K562 (cell line): Measurements from ENCODE around the gene CSAD. TPM values are rescaled to one million over a fixed set of nuclear protein-coding genes. Genes with fewer than 3 reads are reported as not detected.

Source experiments
- BCLAF1 ChIP-seq, 2 experiments: fragments of 450-650 bp in 1 of 2; IDR thresholded peaks; 2 replicates each; pipeline ENCODE4 v1.6.1; 2011 to 2017; ENCODE audit warnings: low read depth in 2 of 2, antibody characterized with exemption in 1 of 2, borderline replicate concordance in 1 of 2, low read length in 1 of 2, mild to moderate bottlenecking in 1 of 2, mixed read lengths in 1 of 2; ENCODE audit not compliant: control insufficient read depth in 1 of 2
- EP300 ChIP-seq: IDR thresholded peaks from 2 replicates; pipeline ENCODE4 v1.6.1; 2012; ENCODE audit warnings: low read length, improper control_type of control experiment
- ESRRA ChIP-seq: fragments of 450-650 bp; IDR thresholded peaks from 2 replicates; pipeline ENCODE4 v1.6.1; 2014; ENCODE audit warnings: low read depth, mild to moderate bottlenecking, moderate library complexity, borderline replicate concordance
- FOSL1 ChIP-seq: fragments of 200-800 bp; sonication (Bioruptor generic); conservative IDR thresholded peaks from 2 replicates; pipeline ENCODE4 v1.6.1; 2016; ENCODE audit warnings: missing genetic modification characterization, missing compliant biosample characterization
- KLF16 ChIP-seq: IDR thresholded peaks from 2 replicates; pipeline ENCODE4 v1.6.1; 2016; ENCODE audit warnings: antibody characterized with exemption
- MAFK ChIP-seq: IDR thresholded peaks from 2 replicates; pipeline ENCODE4 v1.6.1; 2011; ENCODE audit warnings: low read length, improper control_type of control experiment
- MIER1 ChIP-seq: fragments of 450-650 bp; IDR thresholded peaks from 2 replicates; pipeline ENCODE4 v1.6.1; 2016; ENCODE audit warnings: antibody characterized with exemption, mild to moderate bottlenecking, low read depth
- NBN ChIP-seq: fragments of 450-650 bp; IDR thresholded peaks from 2 replicates; pipeline ENCODE4 v1.6.1; 2016; ENCODE audit warnings: low read depth, mild to moderate bottlenecking
- NFIC ChIP-seq: fragments of 450-650 bp; IDR thresholded peaks from 2 replicates; pipeline ENCODE4 v1.6.1; 2017; ENCODE audit warnings: mild to moderate bottlenecking, inconsistent platforms
- NKRF ChIP-seq: fragments of 450-650 bp; IDR thresholded peaks from 2 replicates; pipeline ENCODE4 v1.6.1; 2016; ENCODE audit warnings: borderline replicate concordance
- RAD51 ChIP-seq: fragments of 450-650 bp; IDR thresholded peaks from 2 replicates; pipeline ENCODE4 v1.7.1; 2016; ENCODE audit warnings: low read depth, mild to moderate bottlenecking, borderline replicate concordance
- RFX1 ChIP-seq: fragments of 450-650 bp; IDR thresholded peaks from 2 replicates; pipeline ENCODE4 v1.6.1; 2016; ENCODE audit warnings: mild to moderate bottlenecking, moderate library complexity
- SMARCE1 ChIP-seq: fragments of 450-650 bp; IDR thresholded peaks from 2 replicates; pipeline ENCODE4 v1.7.1; 2016; ENCODE audit warnings: mild to moderate bottlenecking
- TCF3 ChIP-seq: sonication (generic); formaldehyde crosslinking; IDR thresholded peaks from 2 replicates; pipeline ENCODE4 v1.4.0; 2020; ENCODE audit warnings: mild to moderate bottlenecking, missing genetic modification reagents
- ZNF609 ChIP-seq: sonication (generic); formaldehyde crosslinking; IDR thresholded peaks from 2 replicates; pipeline ENCODE4 v1.8.1; 2023; ENCODE audit warnings: missing genetic modification reagents, mild to moderate bottlenecking, borderline replicate concordance
- ZNF79 ChIP-seq: fragments of 250-450 bp; sonication (Bioruptor Pico); IDR thresholded peaks from 2 replicates; pipeline ENCODE4 v1.4.0; 2020; ENCODE audit warnings: low read depth, mild to moderate bottlenecking, moderate library complexity
- polyA plus RNA-seq, 8 experiments: library from polyadenylated mRNA; depleted of rRNA in 4 of 8; stranded (reverse) in 5 of 8; unstranded in 3 of 8; fragments of >200 nt; fragmentation: Nextera tagmentation in 2 of 8; fragmentation: Illumina TruSeq in 1 of 8; extraction: Ambion mirVana in 2 of 8; extraction: Trizol in 1 of 8; gene quantifications; 2 replicates each; pipeline versions ENCODE4 v1.2.1 to v1.2.3, GENCODE V29; 2011 to 2014; ENCODE audit warnings: inconsistent platforms in 1 of 8, missing spikeins in 1 of 8
- total RNA-seq, 7 experiments: library from RNA; depleted of rRNA in 6 of 7; stranded (reverse); fragments of >200 nt in 6 of 7; fragmentation: Illumina TruSeq in 2 of 7; extraction: Trizol in 2 of 7; gene quantifications; 2 replicates each; pipeline versions ENCODE4 v1.2.1 to v1.2.3, GENCODE V29; 2011 to 2021; ENCODE audit warnings: low replicate concordance in 1 of 7
- TF ChIP-seq, protein P1 (sequence below): fragments of 250-450 bp; sonication (Bioruptor Pico); IDR thresholded peaks from 2 replicates; pipeline ENCODE4 v1.8.0; 2022; ENCODE audit warnings: moderate library complexity, mild to moderate bottlenecking, inconsistent platforms

Gene CSAD
- total and polyA plus RNA-seq, 9 of the 15 experiments (the other 6 are each of a cell fraction or from before 2014, with no cell fraction given), result 1.8 to 19.6 (median 8.1) TPM

GRCh38 chr12:53201177-53201541 lies 20.4 kb upstream of the CSAD start (continued):
- TF ChIP-seq, protein P1, sequence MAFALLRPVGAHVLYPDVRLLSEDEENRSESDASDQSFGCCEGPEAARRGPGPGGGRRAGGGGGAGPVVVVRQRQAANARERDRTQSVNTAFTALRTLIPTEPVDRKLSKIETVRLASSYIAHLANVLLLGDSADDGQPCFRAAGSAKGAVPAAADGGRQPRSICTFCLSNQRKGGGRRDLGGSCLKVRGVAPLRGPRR, result no peak
- TF ChIP-seq NBN, result 0 out of 2 replicates have a peak, but pooled peaks have one; percentile 38
- TF ChIP-seq MIER1, result peak; percentile 57; the same call in 1 of the 2 replicates
- TF ChIP-seq SMARCE1, result peak; percentile 51; the same call in 1 of the 2 replicates
- TF ChIP-seq RFX1, result peak; percentile 71
- no peak for TF ChIP-seq NKRF
- TF ChIP-seq NFIC, result peak; percentile 23; the same call in 1 of the 2 replicates
- 0 out of 2 replicates have a peak, but pooled peaks have one; percentile 17 for TF ChIP-seq FOSL1
- TF ChIP-seq RAD51, result 0 out of 2 replicates have a peak, but pooled peaks have one; percentile 4
- peak; percentile 59; the same call in 1 of the 2 replicates for TF ChIP-seq EP300
- TF ChIP-seq TCF3, result peak; percentile 80
- no peak for TF ChIP-seq ZNF609 (CRISPR knock-in tag)
- peak; percentile 50; the same call in 1 of the 2 replicates for TF ChIP-seq KLF16
- peak; percentile 52; the same call in 1 of the 2 replicates for TF ChIP-seq ESRRA
- TF ChIP-seq MAFK, result no peak
- TF ChIP-seq BCLAF1 (IDR thresholded peaks at IDR 0.05; ENCODE audit: borderline replicate concordance in 1 of 2, control insufficient read depth in 1 of 2, low read depth in 2 of 2, low read length in 1 of 2), result no peak
- TF ChIP-seq ZNF79 (CRISPR knock-in tag), result no peak
